H1 (cell line): ENCODE data around the gene TRIM24. TPM values are rescaled to one million over a fixed set of nuclear protein-coding genes. Genes with fewer than 3 reads are reported as not detected.

Source experiments
- SP4 ChIP-seq: IDR thresholded peaks from 2 replicates; pipeline ENCODE4 v1.6.1; 2012; ENCODE audit warnings: low read length, inconsistent platforms
- polyA plus RNA-seq, 7 experiments: library from polyadenylated mRNA; depleted of rRNA in 3 of 7; stranded (reverse) in 5 of 7; unstranded in 2 of 7; fragments of >200 nt in 5 of 7; fragments of 200-250 nt in 2 of 7; gene quantifications; 1 replicate in 5 of 7; 2 replicates in 1 of 7; 4 replicates in 1 of 7; pipeline versions ENCODE4 v1.2.1 to v1.2.3, GENCODE V29; 2011 to 2013; ENCODE audit warnings: missing spikeins in 2 of 7, mixed read lengths in 2 of 7
- total RNA-seq: library from RNA; stranded (reverse); fragmentation: NEBNext Ultra II Directional; extraction: Animal tissue kit (Norgen Biotek cat#: 25700); gene quantifications from 2 replicates; pipeline ENCODE4 v1.2.1, GENCODE V29; 2021
- TF ChIP-seq, protein P1 (sequence below): fragments of 300-600 bp; sonication (generic); IDR thresholded peaks from 2 replicates; pipeline ENCODE4 v1.7.1; 2012; ENCODE audit warnings: low read length, moderate library complexity, mild to moderate bottlenecking, inconsistent platforms; ENCODE audit not compliant: insufficient replicate concordance

The TRIM24 gene
- total and polyA plus RNA-seq, 2 of the 8 experiments (the other 6 are each of a cell fraction or from before 2014, with no cell fraction given), result 67.6 to 149 TPM

DNA sequence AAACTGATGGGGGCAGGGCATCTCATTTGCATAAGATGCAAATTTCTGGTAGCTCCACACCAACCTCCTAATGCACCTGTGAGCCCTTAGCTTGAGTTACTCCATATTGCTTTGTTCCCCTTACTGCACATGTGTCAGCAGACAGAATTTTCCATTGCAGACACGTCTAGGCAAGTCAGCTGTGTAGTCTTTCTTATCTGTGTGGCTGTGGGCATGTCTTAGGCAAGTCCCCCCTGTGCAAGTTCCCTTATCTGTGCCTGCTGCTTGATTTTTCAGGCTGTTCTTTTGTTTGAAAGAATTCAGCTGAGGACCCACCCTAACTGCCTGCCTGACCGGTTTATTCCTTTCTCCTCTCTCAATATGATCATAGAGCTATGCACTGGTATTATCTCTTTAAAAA, 28.5 kb upstream of the TRIM24 start (continued):
- TF ChIP-seq, protein P1, sequence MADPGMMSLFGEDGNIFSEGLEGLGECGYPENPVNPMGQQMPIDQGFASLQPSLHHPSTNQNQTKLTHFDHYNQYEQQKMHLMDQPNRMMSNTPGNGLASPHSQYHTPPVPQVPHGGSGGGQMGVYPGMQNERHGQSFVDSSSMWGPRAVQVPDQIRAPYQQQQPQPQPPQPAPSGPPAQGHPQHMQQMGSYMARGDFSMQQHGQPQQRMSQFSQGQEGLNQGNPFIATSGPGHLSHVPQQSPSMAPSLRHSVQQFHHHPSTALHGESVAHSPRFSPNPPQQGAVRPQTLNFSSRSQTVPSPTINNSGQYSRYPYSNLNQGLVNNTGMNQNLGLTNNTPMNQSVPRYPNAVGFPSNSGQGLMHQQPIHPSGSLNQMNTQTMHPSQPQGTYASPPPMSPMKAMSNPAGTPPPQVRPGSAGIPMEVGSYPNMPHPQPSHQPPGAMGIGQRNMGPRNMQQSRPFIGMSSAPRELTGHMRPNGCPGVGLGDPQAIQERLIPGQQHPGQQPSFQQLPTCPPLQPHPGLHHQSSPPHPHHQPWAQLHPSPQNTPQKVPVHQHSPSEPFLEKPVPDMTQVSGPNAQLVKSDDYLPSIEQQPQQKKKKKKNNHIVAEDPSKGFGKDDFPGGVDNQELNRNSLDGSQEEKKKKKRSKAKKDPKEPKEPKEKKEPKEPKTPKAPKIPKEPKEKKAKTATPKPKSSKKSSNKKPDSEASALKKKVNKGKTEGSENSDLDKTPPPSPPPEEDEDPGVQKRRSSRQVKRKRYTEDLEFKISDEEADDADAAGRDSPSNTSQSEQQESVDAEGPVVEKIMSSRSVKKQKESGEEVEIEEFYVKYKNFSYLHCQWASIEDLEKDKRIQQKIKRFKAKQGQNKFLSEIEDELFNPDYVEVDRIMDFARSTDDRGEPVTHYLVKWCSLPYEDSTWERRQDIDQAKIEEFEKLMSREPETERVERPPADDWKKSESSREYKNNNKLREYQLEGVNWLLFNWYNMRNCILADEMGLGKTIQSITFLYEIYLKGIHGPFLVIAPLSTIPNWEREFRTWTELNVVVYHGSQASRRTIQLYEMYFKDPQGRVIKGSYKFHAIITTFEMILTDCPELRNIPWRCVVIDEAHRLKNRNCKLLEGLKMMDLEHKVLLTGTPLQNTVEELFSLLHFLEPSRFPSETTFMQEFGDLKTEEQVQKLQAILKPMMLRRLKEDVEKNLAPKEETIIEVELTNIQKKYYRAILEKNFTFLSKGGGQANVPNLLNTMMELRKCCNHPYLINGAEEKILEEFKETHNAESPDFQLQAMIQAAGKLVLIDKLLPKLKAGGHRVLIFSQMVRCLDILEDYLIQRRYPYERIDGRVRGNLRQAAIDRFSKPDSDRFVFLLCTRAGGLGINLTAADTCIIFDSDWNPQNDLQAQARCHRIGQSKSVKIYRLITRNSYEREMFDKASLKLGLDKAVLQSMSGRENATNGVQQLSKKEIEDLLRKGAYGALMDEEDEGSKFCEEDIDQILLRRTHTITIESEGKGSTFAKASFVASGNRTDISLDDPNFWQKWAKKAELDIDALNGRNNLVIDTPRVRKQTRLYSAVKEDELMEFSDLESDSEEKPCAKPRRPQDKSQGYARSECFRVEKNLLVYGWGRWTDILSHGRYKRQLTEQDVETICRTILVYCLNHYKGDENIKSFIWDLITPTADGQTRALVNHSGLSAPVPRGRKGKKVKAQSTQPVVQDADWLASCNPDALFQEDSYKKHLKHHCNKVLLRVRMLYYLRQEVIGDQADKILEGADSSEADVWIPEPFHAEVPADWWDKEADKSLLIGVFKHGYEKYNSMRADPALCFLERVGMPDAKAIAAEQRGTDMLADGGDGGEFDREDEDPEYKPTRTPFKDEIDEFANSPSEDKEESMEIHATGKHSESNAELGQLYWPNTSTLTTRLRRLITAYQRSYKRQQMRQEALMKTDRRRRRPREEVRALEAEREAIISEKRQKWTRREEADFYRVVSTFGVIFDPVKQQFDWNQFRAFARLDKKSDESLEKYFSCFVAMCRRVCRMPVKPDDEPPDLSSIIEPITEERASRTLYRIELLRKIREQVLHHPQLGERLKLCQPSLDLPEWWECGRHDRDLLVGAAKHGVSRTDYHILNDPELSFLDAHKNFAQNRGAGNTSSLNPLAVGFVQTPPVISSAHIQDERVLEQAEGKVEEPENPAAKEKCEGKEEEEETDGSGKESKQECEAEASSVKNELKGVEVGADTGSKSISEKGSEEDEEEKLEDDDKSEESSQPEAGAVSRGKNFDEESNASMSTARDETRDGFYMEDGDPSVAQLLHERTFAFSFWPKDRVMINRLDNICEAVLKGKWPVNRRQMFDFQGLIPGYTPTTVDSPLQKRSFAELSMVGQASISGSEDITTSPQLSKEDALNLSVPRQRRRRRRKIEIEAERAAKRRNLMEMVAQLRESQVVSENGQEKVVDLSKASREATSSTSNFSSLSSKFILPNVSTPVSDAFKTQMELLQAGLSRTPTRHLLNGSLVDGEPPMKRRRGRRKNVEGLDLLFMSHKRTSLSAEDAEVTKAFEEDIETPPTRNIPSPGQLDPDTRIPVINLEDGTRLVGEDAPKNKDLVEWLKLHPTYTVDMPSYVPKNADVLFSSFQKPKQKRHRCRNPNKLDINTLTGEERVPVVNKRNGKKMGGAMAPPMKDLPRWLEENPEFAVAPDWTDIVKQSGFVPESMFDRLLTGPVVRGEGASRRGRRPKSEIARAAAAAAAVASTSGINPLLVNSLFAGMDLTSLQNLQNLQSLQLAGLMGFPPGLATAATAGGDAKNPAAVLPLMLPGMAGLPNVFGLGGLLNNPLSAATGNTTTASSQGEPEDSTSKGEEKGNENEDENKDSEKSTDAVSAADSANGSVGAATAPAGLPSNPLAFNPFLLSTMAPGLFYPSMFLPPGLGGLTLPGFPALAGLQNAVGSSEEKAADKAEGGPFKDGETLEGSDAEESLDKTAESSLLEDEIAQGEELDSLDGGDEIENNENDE, result no peak
- TF ChIP-seq SP4, result no peak
